ENCODE data around the gene TRIM67. TPM values are rescaled to one million over a fixed set of nuclear protein-coding genes. Genes with fewer than 3 reads are reported as not detected.

The TRIM67 gene
- total and polyA plus RNA-seq, 2 of the 4 experiments (the other 2 are of a cell fraction), result not detected

GRCh38 chr1:231217056-231217455 is 55.2 kb downstream of the TRIM67 start:
- Histone ChIP-seq H3K36me3 (ENCODE audit: control insufficient read depth, insufficient read depth, low read length) (no peaks in the 10 kb centered on the region), H3K18ac (ENCODE audit: low read depth, low read length) (no peak overlapping the region), H3K4me2 (ENCODE audit: low read depth, low read length) (no peak overlapping the region), H3K9me1 (ENCODE audit: insufficient read depth, low read length) (no peaks in the 10 kb centered on the region), H2BK5ac (ENCODE audit: low read depth, low read length, poor library complexity, severe bottlenecking) (no peak overlapping the region), H4K20me1 (ENCODE audit: insufficient read depth, low read length) (no peaks in the 10 kb centered on the region), H3K14ac (replicated peaks; ENCODE audit: low read depth, low read length) (no peak overlapping the region), H3K9me3 (ENCODE audit: control insufficient read depth, insufficient read depth, low read length) (no peaks in the 10 kb centered on the region), H3K56ac (ENCODE audit: extremely low read depth, insufficient read depth, low read length) (no peak overlapping the region), H4K5ac (ENCODE audit: low read depth, low read length) (no peak overlapping the region), H2BK15ac (ENCODE audit: low read depth, low read length) (no peak overlapping the region), H2BK20ac (ENCODE audit: low read depth, low read length) (no peak overlapping the region), H2AK5ac (ENCODE audit: low read depth, low read length) (no peak overlapping the region), H3K9ac (ENCODE audit: low read depth, low read length) (no peak overlapping the region), H3K4me1 (ENCODE audit: control insufficient read depth, insufficient read depth, low read length) (no peaks in the 10 kb centered on the region), H3K23ac (ENCODE audit: low read depth, low read length) (no peak overlapping the region), H2BK120ac (ENCODE audit: low read depth, low read length) (no peak overlapping the region), H3K27ac (ENCODE audit: insufficient read depth, low read length) (no peak overlapping the region), H2AFZ (replicated peaks; ENCODE audit: low read length, poor library complexity) (no peak overlapping the region), H2AK9ac (replicated peaks; ENCODE audit: low read depth, low read length, poor library complexity) (no peak overlapping the region), H3K79me1 (ENCODE audit: low read depth in 1 of 2, low read length in 2 of 2) (no peaks in the 10 kb centered on the region), H3K27me3 (ENCODE audit: control insufficient read depth, insufficient read depth, low read length) (peaks cover 37% of the 10 kb centered on the region), H3K4ac (ENCODE audit: low read depth, low read length) (no peak overlapping the region), H3K4me3 (ENCODE audit: insufficient read depth, low read depth, low read length) (no peak overlapping the region), H4K91ac (ENCODE audit: insufficient read depth, low read depth, low read length) (no peak overlapping the region), H4K8ac (ENCODE audit: low read depth in 2 of 2, low read length in 2 of 2) (no peak overlapping the region)
- BruUV-seq (replicated peaks), result no TSS peak
- dilution Hi-C loops (cut with HindIII; ENCODE audit: low sequenced_read_pairs, unreplicated experiment), result no loop called here
- CTCF ChIA-PET, result no interaction called here
- TF ChIP-seq CTCF (conservative IDR thresholded peaks at IDR 0.05; ENCODE audit: low read depth, low read length) (no peak), RCOR1 (IDR thresholded peaks at IDR 0.05; ENCODE audit: insufficient replicate concordance, low read length) (no peak), RAD21 (IDR thresholded peaks at IDR 0.05; ENCODE audit: low read length) (no peak), MXI1 (IDR thresholded peaks at IDR 0.05; ENCODE audit: borderline replicate concordance, low read depth, low read length) (no peak), ELK1 (IDR thresholded peaks at IDR 0.05; ENCODE audit: borderline replicate concordance, low read depth, low read length) (no peak), POLR2A (IDR thresholded peaks at IDR 0.05; ENCODE audit: low read depth, low read length) (no peak), MAFK (IDR thresholded peaks at IDR 0.05; ENCODE audit: low read depth, low read length) (no peak), RFX5 (IDR thresholded peaks at IDR 0.05; ENCODE audit: low read depth, low read length) (no peak), NFE2L2 (IDR thresholded peaks at IDR 0.05; ENCODE audit: low read depth, low read length) (no peak), MAZ (IDR thresholded peaks at IDR 0.05; ENCODE audit: borderline replicate concordance, low read depth, low read length) (no peak)
- TF ChIP-seq, protein P1, sequence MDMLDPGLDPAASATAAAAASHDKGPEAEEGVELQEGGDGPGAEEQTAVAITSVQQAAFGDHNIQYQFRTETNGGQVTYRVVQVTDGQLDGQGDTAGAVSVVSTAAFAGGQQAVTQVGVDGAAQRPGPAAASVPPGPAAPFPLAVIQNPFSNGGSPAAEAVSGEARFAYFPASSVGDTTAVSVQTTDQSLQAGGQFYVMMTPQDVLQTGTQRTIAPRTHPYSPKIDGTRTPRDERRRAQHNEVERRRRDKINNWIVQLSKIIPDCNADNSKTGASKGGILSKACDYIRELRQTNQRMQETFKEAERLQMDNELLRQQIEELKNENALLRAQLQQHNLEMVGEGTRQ (IDR thresholded peaks at IDR 0.05; ENCODE audit: low read depth, low read length), result no peak
- POLR2A ChIA-PET (ENCODE audit: unreplicated experiment), result no interaction called here
- ATAC-seq (ENCODE audit: low read depth) (no peak), DNase-seq (no peak)
- 60% methylated on average over 5 of the region's 11 CpGs; no CpG with 5 or more reads in 1 of the 2 experiments for WGBS, 2 experiments (ENCODE audit: extremely low coverage in 2 of 2, insufficient read length in 1 of 2)
- in situ Hi-C loops (cut with MboI; ENCODE audit: low sequenced_read_pairs), result no loop called here
- intact Hi-C loops (cut with micrococcal nuclease), result no loop called here

All from IMR-90 (cell line).